Gastroesophageal sphincter (tissue), 3 donors: ENCODE data around the gene LTB4R.

Experiments used
- POLR2AphosphoS5 ChIP-seq: sonication (generic); formaldehyde crosslinking; IDR thresholded peaks from one replicate; pipeline ENCODE4 v1.6.1; 2017; ENCODE audit warnings: antibody characterized with exemption
- TF ChIP-seq, protein P1 (sequence below), 4 experiments: fragments of 200-600 bp in 2 of 4; fragments of 450-650 bp in 2 of 4; sonication (generic) in 1 of 4; IDR thresholded peaks; one replicate each; pipeline ENCODE4 v1.5.1; 2017 to 2019; ENCODE audit warnings: antibody characterized with exemption in 4 of 4, mild to moderate bottlenecking in 2 of 4, moderate library complexity in 2 of 4

DNA sequence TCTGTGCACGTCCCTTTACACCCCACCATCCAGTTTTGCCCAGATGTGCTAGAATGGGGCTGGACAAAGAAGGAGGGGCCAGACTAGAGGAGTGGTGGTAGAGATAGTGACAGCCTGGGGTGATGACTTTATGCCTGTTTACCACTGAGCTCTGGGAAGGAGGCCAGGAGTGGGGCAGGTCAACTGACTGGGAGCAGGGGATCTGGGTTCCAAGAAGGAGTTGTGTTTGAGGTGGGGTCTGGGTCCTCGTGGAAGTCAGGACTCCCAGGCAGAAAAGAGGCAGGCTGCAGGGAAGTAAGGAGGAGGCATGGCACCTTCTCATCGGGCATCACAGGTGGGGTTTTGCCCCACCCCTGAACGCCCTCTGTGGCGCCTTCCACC lies 1.0 kb upstream of the LTB4R start:
- no peak for TF ChIP-seq POLR2AphosphoS5
- TF ChIP-seq, protein P1, sequence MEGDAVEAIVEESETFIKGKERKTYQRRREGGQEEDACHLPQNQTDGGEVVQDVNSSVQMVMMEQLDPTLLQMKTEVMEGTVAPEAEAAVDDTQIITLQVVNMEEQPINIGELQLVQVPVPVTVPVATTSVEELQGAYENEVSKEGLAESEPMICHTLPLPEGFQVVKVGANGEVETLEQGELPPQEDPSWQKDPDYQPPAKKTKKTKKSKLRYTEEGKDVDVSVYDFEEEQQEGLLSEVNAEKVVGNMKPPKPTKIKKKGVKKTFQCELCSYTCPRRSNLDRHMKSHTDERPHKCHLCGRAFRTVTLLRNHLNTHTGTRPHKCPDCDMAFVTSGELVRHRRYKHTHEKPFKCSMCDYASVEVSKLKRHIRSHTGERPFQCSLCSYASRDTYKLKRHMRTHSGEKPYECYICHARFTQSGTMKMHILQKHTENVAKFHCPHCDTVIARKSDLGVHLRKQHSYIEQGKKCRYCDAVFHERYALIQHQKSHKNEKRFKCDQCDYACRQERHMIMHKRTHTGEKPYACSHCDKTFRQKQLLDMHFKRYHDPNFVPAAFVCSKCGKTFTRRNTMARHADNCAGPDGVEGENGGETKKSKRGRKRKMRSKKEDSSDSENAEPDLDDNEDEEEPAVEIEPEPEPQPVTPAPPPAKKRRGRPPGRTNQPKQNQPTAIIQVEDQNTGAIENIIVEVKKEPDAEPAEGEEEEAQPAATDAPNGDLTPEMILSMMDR (IDR thresholded peaks at IDR 0.05): no peak
